Fibroblast of the aortic adventitia (primary cell): Measurements from ENCODE around the gene NTSR1. TPM values are rescaled to one million over a fixed set of nuclear protein-coding genes. Genes with fewer than 3 reads are reported as not detected.

Experiments used
- DNase-seq: peaks from one replicate; pipeline ENCODE4 v3.0.0-alpha.2; 2010; ENCODE audit warnings: low read depth
- H3K4me3 ChIP-seq: 2 replicates; pipeline ENCODE4 v1.5.1; 2011; ENCODE audit warnings: low read depth, mild to moderate bottlenecking, control low read depth, low read length, moderate library complexity
- CTCF ChIP-seq: IDR thresholded peaks from 2 replicates; pipeline ENCODE4 v1.5.1; 2011; ENCODE audit warnings: mild to moderate bottlenecking, low read length, control low read depth, inconsistent platforms; ENCODE audit not compliant: insufficient read depth
- total RNA-seq: library from RNA; depleted of rRNA; stranded (reverse); fragments of >200 nt; gene quantifications from 2 replicates; pipeline ENCODE4 v1.2.3, GENCODE V29; 2012; ENCODE audit warnings: low replicate concordance

NTSR1 gene
- total RNA-seq, 1 donor = 8.0 TPM

GRCh38 chr20:62710886-62711702 lies 2.5 kb downstream of the NTSR1 start:
- no peak for TF ChIP-seq CTCF
- no peak for DNase-seq
- H3K4me3 ChIP-seq = no peak overlapping the region

- TF ChIP-seq CTCF = no peak
- no peak overlapping the region for H3K4me3 ChIP-seq
- DNase-seq = peak; percentile 48
Observed at GRCh38 chr20:62711703-62712101, 3.1 kb downstream of the NTSR1 start.

- no peak overlapping the region for H3K4me3 ChIP-seq
- no peak for TF ChIP-seq CTCF
- no peak for DNase-seq
Observed at GRCh38 chr20:62712606-62713005, 4.0 kb downstream of the NTSR1 start.

- no peak for DNase-seq
- TF ChIP-seq CTCF = no peak
- H3K4me3 ChIP-seq = no peak overlapping the region
Observed at GRCh38 chr20:62714006-62714405, 5.4 kb downstream of the NTSR1 start.

GRCh38 chr20:62714799-62715198 lies 6.2 kb downstream of the NTSR1 start:
- TF ChIP-seq CTCF = no peak
- H3K4me3 ChIP-seq = no peak overlapping the region
- no peak for DNase-seq

- H3K4me3 ChIP-seq = no peak overlapping the region
- TF ChIP-seq CTCF = no peak
- no peak for DNase-seq
Observed at GRCh38 chr20:62715201-62715600, 6.6 kb downstream of the NTSR1 start.
